ENCODE measurements around the gene NHLRC2. TPM values are rescaled to one million over a fixed set of nuclear protein-coding genes. Genes with fewer than 3 reads are reported as not detected.
A peak's percentile ranks its signal among the peaks of the same experiment; 100 is the strongest.
"Not testable (repeated sequence)": the region's sequence is repeated elsewhere in the genome, so short reads cannot be mapped to it uniquely, and the experiment has no call there.

The NHLRC2 gene
- 10 to 100 TPM; 21.4 to 23.7 TPM for total RNA-seq

DNA sequence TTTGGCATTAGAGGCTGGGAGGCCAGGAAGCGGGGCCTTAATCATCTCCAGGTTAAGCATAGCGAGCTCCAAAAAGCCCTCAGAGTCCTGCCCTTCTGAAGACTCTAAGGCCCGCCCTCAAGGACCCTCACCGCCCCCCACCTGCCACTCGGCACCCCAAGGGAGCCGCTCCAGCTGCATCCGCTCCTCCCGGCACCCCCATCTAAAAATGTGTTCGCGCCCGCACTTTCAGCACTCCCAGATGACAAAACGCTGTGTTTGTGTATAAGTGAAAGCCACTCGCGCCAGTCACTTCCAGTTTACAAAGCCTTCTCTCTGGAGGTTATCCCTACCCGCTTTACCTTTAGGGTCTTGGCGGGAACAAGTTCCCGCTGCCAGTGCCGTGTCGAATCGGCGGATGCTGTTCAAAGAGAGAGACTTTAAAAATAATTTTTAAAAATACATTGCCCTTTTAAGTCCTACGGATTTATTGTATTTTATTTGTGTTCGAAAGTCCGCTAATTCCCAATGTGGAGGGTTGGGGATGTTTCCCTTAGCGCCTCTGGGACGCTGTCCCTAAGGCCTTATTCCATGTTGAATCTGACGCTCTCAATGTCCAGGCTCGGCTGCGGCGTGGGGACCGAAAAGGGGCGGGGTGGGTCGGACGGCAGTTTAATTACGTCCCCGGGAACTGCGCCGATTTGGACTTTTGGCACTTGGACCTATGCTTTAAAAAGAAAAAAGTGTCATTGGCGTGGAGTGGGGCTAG lies at the start of gene NHLRC2, which contains the start of gene DCLRE1A:
TSS of gene NHLRC2 (plus strand) at position 649 of the 748 bp plus-strand sequence. CDS start 212 bp downstream, outside the sequence.
TSS of gene DCLRE1A (minus strand) at position 70 of the 748 bp plus-strand sequence. CDS start 900 bp downstream, outside the sequence.
- POLR2A ChIA-PET = no interaction called here
- H3K4me3 Mint-ChIP-seq = peak within 1 kb of the TSS; percentile 97
- no peaks in the 10 kb centered on the region for H3K9me3 Mint-ChIP-seq
- CTCF ChIA-PET = no interaction called here
- peak; percentile 60 for DNase-seq
- peak within 1 kb of the TSS; percentile 98 for H3K27ac Mint-ChIP-seq
- peaks cover 30% of the 10 kb centered on the region for H3K36me3 Mint-ChIP-seq (ENCODE audit: low read depth)
- peaks cover 59% of the 10 kb centered on the region for H3K4me1 Mint-ChIP-seq
- no peaks in the 10 kb centered on the region for H3K27me3 Mint-ChIP-seq

GRCh38 chr10:113806503-113806902 lies 48.0 kb upstream of the NHLRC2 start:
- Mint-ChIP-seq H3K36me3 (ENCODE audit: low read depth) (no peaks in the 10 kb centered on the region), H3K27ac (no peak overlapping the region), H3K27me3 (peaks cover 26% of the 10 kb centered on the region), H3K9me3 (no peaks in the 10 kb centered on the region), H3K4me3 (no peak overlapping the region), H3K4me1 (no peaks in the 10 kb centered on the region)
- ChIA-PET CTCF (interaction anchor here (1.8 kb wide), 1 partner anchor 240 kb away, joined by 4 read pairs; no protein-coding TSS in a partner anchor), POLR2A (no interaction called here)
- DNase-seq = no peak

GRCh38 chr10:113808168-113808567 lies 46.3 kb upstream of the NHLRC2 start:
- no peak overlapping the region for H3K27ac Mint-ChIP-seq
- peaks cover 39% of the 10 kb centered on the region for H3K27me3 Mint-ChIP-seq
- H3K36me3 Mint-ChIP-seq (ENCODE audit: low read depth) = no peaks in the 10 kb centered on the region
- no peak overlapping the region for H3K4me3 Mint-ChIP-seq
- no peaks in the 10 kb centered on the region for H3K4me1 Mint-ChIP-seq
- no peak for DNase-seq
- H3K9me3 Mint-ChIP-seq = no peaks in the 10 kb centered on the region
- CTCF ChIA-PET = interaction anchor here (1.9 kb wide), 1 partner anchor 9 kb away, joined by 5 read pairs; no protein-coding TSS in a partner anchor
- POLR2A ChIA-PET = no interaction called here

GRCh38 chr10:113814700-113815099 lies 39.8 kb upstream of the NHLRC2 start:
- H3K4me3 Mint-ChIP-seq; H3K9me3 Mint-ChIP-seq; H3K27ac Mint-ChIP-seq; CTCF ChIA-PET; POLR2A ChIA-PET; H3K36me3 Mint-ChIP-seq (ENCODE audit: low read depth); DNase-seq; H3K4me1 Mint-ChIP-seq: not testable (repeated sequence)
- peaks cover 34% of the 10 kb centered on the region for H3K27me3 Mint-ChIP-seq

DNA sequence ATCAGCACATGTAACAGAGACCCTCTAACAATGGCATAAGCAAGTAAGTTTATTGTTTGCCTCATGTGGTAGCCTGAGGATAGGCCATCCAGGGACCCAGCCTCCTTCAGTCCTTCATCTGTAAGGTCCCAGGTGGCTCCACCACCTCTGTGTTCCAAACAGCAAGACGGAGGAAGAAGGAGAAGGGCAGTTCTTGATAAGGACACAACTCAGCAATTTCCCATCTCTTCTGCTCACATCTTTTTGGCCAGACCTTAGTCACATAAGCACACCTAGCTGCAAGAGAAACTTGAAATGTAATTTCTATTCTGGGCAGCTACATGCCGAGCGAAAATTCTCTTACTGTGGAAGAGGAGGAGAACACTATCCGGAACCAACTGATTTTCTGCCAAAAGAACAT lies 34.5 kb upstream of the NHLRC2 start:
- ChIA-PET CTCF (interaction anchor here (0.7 to 1.1 kb wide), 2 partner anchors 10 to 124 kb away, joined by 3 to 6 read pairs; no protein-coding TSS in a partner anchor), POLR2A (no interaction called here)
- no peaks in the 10 kb centered on the region for H3K9me3 Mint-ChIP-seq
- no peak for DNase-seq
- H3K27me3 Mint-ChIP-seq = peaks cover 4% of the 10 kb centered on the region
- no peak overlapping the region for H3K4me3 Mint-ChIP-seq
- H3K27ac Mint-ChIP-seq = no peak overlapping the region
- H3K4me1 Mint-ChIP-seq = no peaks in the 10 kb centered on the region
- H3K36me3 Mint-ChIP-seq (ENCODE audit: low read depth) = no peaks in the 10 kb centered on the region

GRCh38 chr10:113820507-113820906 lies 34.0 kb upstream of the NHLRC2 start:
- no peak for DNase-seq
- peaks cover 4% of the 10 kb centered on the region for H3K27me3 Mint-ChIP-seq
- H3K4me3 Mint-ChIP-seq = no peak overlapping the region
- POLR2A ChIA-PET = no interaction called here
- CTCF ChIA-PET = no interaction called here
- no peaks in the 10 kb centered on the region for H3K36me3 Mint-ChIP-seq (ENCODE audit: low read depth)
- no peaks in the 10 kb centered on the region for H3K9me3 Mint-ChIP-seq
- no peak overlapping the region for H3K27ac Mint-ChIP-seq
- H3K4me1 Mint-ChIP-seq = no peaks in the 10 kb centered on the region

DNA sequence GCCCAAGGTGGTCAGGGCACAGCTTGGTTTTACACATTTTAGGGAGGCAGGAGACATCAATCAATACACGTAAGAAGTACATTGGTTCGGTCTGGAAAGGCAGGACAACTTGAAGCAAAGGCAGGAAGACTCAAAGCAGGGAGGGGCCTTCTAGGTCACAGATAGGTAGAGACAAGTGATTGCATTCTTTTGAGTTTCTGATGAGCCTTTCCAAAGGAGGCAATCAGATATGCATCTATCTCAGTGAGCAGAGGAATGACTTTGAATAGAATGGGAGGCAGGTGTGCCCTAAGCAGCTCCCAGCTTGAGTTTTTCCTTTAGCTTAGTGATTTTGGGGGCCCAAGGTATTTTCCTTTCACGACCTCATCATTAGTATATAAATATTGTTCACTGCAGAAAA lies 33.2 kb upstream of the NHLRC2 start:
- H3K36me3 Mint-ChIP-seq (ENCODE audit: low read depth); H3K4me3 Mint-ChIP-seq; POLR2A ChIA-PET; H3K4me1 Mint-ChIP-seq; H3K27me3 Mint-ChIP-seq; DNase-seq; H3K27ac Mint-ChIP-seq; H3K9me3 Mint-ChIP-seq: not testable (repeated sequence)
- CTCF ChIA-PET = interaction anchor here (0.7 kb wide), 1 partner anchor 16 kb away, joined by 3 read pairs; no protein-coding TSS in a partner anchor

GRCh38 chr10:113822174-113822573 lies 32.3 kb upstream of the NHLRC2 start:
- H3K27ac Mint-ChIP-seq = no peak overlapping the region
- ChIA-PET POLR2A (no interaction called here), CTCF (no interaction called here)
- no peak for DNase-seq
- no peaks in the 10 kb centered on the region for H3K9me3 Mint-ChIP-seq
- H3K36me3 Mint-ChIP-seq (ENCODE audit: low read depth) = no peaks in the 10 kb centered on the region
- H3K4me1 Mint-ChIP-seq = no peaks in the 10 kb centered on the region
- no peak overlapping the region for H3K4me3 Mint-ChIP-seq
- H3K27me3 Mint-ChIP-seq = peaks cover 10% of the 10 kb centered on the region

DNA sequence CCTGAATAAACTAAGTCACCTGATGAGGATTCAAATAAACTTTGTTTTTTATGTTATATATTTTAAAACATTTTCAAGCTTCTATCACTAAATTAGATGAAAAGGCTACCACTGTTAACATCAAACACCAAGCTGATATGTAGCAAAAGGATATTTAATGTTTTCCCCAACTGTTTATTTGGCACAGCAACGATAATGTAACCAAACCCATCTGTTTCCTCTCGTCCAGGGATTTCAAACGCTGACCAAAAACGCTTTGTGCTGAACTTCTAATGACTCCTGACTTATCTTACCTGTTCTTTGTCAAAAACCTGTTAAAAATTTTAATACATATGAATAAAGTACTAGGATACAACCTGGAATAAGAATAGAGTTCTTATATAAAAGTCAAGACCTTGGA lies 31.1 kb upstream of the NHLRC2 start:
- Mint-ChIP-seq H3K36me3 (ENCODE audit: low read depth) (no peaks in the 10 kb centered on the region), H3K27me3 (peaks cover 10% of the 10 kb centered on the region), H3K4me3 (no peak overlapping the region), H3K4me1 (no peaks in the 10 kb centered on the region), H3K27ac (no peak overlapping the region), H3K9me3 (no peaks in the 10 kb centered on the region)
- ChIA-PET POLR2A (no interaction called here), CTCF (no interaction called here)
- DNase-seq = no peak

- ChIA-PET POLR2A (interaction anchor here (0.6 kb wide), 1 partner anchor 16 kb away, joined by 3 read pairs; no protein-coding TSS in a partner anchor), CTCF (no interaction called here)
- H3K9me3 Mint-ChIP-seq = no peaks in the 10 kb centered on the region
- no peak overlapping the region for H3K27ac Mint-ChIP-seq
- no peaks in the 10 kb centered on the region for H3K36me3 Mint-ChIP-seq (ENCODE audit: low read depth)
- DNase-seq = no peak
- peaks cover 15% of the 10 kb centered on the region for H3K27me3 Mint-ChIP-seq
- no peaks in the 10 kb centered on the region for H3K4me1 Mint-ChIP-seq
- no peak overlapping the region for H3K4me3 Mint-ChIP-seq
Measured at GRCh38 chr10:113825791-113826190, 28.7 kb upstream of the NHLRC2 start.

- CTCF ChIA-PET; H3K36me3 Mint-ChIP-seq (ENCODE audit: low read depth): not testable (repeated sequence)
Measured at GRCh38 chr10:113828567-113828966, 25.9 kb upstream of the NHLRC2 start.

DNA sequence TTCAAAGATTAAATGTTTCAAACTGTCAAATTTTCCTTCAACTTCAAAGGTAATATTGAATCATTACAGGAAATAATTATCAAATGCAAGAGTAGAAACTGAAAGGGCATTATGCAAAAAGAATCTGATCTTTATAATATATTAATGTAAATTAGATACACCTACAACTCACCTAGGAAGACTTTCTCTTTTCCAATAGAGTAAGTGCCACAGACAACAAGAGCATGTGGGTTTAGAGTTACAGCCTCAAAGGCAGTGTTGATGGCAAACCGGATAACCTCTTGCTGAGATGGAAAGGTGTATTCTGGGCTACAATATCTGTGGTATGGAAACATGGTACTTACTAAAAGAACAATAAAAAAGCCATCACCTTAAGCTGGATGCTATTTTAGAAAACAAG lies 12.3 kb upstream of the NHLRC2 start:
- DNase-seq = no peak
- Mint-ChIP-seq H3K36me3 (ENCODE audit: low read depth) (peaks cover 45% of the 10 kb centered on the region), H3K4me1 (peaks cover 10% of the 10 kb centered on the region), H3K9me3 (no peaks in the 10 kb centered on the region), H3K27ac (no peak overlapping the region), H3K27me3 (no peaks in the 10 kb centered on the region), H3K4me3 (no peak overlapping the region)
- ChIA-PET POLR2A (no interaction called here), CTCF (interaction anchor here (1.1 kb wide), 1 partner anchor 226 kb away, joined by 3 read pairs; no protein-coding TSS in a partner anchor)

More at GRCh38 chr10:113828567-113828966, 25.9 kb upstream of the NHLRC2 start:
- H3K27ac Mint-ChIP-seq, H3K9me3 Mint-ChIP-seq, H3K4me1 Mint-ChIP-seq, POLR2A ChIA-PET, H3K4me3 Mint-ChIP-seq, DNase-seq: not testable (repeated sequence)
- peaks cover 12% of the 10 kb centered on the region for H3K27me3 Mint-ChIP-seq

DNA sequence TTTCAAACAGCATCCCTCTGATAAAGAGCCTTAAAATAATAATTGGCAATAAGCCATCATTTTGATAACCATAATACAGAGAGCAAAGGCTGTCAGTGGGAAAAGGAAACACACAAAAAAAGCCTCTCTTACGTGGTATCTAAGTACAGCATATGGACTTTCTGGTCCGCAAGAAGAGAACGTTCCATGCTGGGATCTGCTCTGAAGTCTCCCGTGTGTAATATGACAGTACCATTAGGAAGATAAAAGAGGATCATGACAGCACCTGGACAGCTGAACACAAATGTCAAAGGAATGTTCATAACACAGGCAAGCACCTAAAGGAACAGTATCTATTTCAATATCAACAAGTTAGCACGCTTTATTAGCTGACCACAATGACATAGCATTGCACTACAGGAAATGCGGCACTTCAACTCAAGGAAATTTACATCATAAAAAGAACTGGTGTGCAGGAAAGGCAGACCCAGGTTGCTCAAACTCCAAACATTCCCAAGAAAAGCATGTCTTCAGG lies 10.4 kb upstream of the NHLRC2 start:
- H3K4me1 Mint-ChIP-seq = peaks cover 19% of the 10 kb centered on the region
- ChIA-PET CTCF (interaction anchor here (0.5 to 1.5 kb wide), 2 partner anchors 9 to 94 kb away, joined by 4 read pairs; no protein-coding TSS in a partner anchor), POLR2A (interaction anchor here (0.6 kb wide), 1 partner anchor 328 kb away, joined by 4 read pairs; no protein-coding TSS in a partner anchor)
- H3K36me3 Mint-ChIP-seq (ENCODE audit: low read depth) = peaks cover 50% of the 10 kb centered on the region
- H3K27ac Mint-ChIP-seq = no peak overlapping the region
- no peaks in the 10 kb centered on the region for H3K9me3 Mint-ChIP-seq
- no peaks in the 10 kb centered on the region for H3K27me3 Mint-ChIP-seq
- DNase-seq = no peak
- H3K4me3 Mint-ChIP-seq = no peak overlapping the region

Data from activated CD4-positive, alpha-beta T cell treated with anti-CD3 and anti-CD28 coated beads, Interleukin-2, amount 10 ng/mL, durations not matched to agents 7 days and 5 days (primary cell).